ENCODE measurements around the gene TCP11L2.
"Not testable (repeated sequence)": the region's sequence is repeated elsewhere in the genome, so short reads cannot be mapped to it uniquely, and the experiment has no call there.

The TCP11L2 gene

DNA sequence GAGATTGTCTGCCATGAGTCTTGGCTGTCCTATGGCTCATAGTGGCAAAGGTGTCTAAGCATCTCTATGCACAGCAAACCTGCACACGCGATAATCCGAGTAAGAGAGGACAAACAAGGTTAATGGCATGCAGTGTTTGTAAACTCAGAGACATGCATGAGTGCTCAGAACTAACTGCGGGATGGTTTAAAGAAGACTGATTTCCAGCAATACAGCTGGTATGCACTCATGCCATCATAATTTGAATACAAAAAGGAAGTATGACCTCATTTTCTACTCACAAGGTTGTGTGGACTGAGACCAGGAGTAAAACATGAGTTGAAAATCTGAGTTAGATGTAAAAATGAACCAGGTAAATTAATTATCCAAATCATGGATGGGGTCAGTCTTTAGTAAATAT, 16.6 kb upstream of the TCP11L2 start:
- TF ChIP-seq, protein P1, sequence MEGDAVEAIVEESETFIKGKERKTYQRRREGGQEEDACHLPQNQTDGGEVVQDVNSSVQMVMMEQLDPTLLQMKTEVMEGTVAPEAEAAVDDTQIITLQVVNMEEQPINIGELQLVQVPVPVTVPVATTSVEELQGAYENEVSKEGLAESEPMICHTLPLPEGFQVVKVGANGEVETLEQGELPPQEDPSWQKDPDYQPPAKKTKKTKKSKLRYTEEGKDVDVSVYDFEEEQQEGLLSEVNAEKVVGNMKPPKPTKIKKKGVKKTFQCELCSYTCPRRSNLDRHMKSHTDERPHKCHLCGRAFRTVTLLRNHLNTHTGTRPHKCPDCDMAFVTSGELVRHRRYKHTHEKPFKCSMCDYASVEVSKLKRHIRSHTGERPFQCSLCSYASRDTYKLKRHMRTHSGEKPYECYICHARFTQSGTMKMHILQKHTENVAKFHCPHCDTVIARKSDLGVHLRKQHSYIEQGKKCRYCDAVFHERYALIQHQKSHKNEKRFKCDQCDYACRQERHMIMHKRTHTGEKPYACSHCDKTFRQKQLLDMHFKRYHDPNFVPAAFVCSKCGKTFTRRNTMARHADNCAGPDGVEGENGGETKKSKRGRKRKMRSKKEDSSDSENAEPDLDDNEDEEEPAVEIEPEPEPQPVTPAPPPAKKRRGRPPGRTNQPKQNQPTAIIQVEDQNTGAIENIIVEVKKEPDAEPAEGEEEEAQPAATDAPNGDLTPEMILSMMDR (conservative IDR thresholded peaks at IDR 0.05): no peak
- no peak overlapping the region; the same call in 1 of the 2 replicates for H3K27ac ChIP-seq

DNA sequence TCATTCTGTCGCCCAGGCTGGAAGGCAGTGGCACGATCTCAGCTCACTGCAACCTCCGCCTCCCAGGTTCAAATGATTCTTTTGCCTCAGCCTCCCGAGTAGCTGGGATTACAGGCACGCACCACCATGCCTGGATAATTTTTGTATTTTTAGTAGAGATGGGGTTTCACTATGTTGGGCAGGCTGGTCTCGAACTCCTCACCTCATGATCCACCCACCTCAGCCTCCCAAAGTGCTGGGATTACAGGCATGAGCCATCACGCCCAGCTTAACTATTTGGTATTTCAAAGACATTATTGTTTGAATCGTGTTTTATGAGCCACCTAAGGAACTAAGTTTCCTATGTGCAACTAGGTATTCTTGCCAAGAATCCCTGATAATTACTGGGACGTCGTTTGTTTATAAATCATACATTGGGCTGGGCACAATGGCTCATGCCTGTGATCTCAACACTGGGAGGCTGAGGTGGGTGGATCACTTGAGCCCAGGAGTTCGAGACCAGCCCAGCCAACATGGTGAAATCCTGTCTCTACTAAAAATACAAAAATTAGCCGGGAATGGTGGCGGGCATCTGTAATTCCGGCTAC, 15.9 kb upstream of the TCP11L2 start:
- H3K27ac ChIP-seq: not testable (repeated sequence)

DNA sequence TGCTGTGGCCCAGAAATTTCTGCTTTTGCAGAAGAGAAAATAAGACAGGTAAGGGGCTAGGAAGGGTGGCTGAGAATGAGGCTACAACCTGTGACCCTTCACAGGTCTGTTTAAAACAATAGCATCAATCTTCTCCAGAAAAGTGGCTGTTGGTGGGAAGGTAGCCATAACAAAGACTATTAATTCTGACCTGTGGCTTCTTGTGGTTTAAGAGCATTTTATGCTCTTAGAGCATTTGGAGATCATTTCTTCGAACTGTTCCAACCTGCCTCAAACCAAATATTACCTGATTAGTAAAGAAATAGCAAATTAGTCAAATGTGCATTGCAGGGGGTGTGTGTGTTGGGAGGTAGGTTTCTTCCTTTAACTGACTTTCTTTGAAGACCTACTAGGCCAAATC, 15.2 kb upstream of the TCP11L2 start:
- no peak overlapping the region for H3K27ac ChIP-seq
- TF ChIP-seq, protein P1 (conservative IDR thresholded peaks at IDR 0.05): no peak

DNA sequence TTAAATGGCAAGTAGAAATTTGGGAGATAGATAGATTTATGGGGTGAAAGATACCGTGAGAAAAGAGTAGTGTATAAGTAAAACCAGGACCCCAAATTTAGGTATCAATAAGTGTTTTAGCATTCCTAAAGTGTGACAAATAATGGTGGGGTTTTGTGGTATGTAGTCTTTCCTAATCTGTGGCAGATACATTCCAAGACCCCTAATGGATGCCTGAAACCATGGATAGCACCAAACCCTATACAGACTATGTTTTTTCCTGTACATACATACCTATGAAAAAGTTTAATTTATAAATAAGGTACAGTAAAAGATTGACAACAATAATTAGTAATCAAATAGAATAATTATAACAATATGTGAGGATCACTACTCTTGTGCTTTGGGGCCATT, 14.4 kb upstream of the TCP11L2 start:
- no peak overlapping the region for H3K27ac ChIP-seq
- TF ChIP-seq, protein P1 (conservative IDR thresholded peaks at IDR 0.05): no peak

DNA sequence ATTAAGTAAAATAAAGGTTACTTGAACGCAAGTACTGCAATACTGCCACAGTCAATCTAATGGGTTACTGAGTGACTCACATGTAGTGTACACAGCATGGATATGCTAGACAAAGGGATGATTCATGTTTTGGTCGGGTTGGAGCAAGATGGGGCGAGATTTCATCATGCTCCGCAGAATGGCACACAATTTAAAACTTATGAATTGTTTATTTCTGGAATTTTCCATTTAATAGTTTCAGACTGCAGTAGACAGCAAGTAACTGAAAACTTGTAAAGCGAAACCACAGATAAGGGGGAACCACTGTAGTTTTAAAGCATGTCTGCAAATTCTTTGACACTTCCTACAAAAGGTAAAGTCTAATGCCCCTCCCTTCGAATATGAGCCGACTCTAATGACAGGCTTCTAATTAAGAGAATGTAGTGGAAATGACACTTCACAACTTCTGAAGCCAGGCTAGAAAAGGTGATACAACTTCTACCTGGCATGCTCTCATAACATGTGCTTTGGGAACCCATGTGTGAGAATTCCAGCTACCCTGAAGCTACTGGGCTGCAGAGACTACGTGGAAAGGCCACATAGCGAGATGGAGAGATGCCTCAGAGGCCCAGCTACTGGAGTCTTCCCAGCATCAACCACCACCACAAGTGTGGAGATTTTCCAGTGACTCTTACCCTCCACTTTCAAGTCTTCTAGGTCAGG, 13.9 kb upstream of the TCP11L2 start:
- TF ChIP-seq, protein P1 (conservative IDR thresholded peaks at IDR 0.05): no peak
- no peak overlapping the region for H3K27ac ChIP-seq

DNA sequence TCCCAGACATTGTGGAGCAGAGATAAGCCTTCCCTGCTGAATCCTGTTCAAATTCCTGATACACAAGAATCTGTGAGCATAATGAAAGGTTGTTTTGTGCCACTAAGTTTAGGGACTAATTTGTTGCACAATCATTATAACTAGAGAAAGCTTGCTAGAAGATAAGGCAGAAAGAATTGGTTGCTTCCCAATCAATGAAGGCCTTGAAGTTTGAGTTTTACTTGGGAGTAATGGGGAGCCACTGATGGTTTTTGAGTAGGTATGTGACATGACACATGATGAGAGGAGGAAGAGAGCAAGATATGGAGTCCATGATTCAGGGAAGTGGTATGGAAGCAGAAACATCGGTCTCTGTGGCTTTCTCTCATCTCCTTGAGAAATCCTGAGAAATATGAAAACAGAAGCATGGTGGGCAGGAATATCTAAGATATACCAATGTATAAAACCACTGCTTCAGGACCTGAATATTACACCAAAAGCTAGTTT, 13.3 kb upstream of the TCP11L2 start:
- H3K27ac ChIP-seq: no peak overlapping the region
- TF ChIP-seq, protein P1 (conservative IDR thresholded peaks at IDR 0.05): no peak

DNA sequence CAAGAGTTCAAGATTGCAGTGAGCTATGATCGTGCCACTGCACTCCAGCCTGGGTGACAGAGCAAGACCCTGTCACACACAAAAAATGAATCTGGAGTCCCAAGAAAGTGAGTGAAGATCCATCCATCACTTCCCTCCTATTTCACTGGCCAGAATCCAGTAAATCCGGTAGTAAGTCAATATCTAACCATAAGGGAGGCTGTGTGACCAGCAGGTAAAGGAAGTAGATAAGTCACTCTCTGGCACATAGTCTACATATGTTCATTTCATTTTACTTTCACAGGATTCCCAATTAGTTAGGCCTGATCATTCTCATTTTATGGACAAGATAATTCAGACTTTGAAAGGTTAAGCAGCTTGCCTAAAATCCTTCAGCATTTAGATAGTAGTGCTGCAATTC, 11.9 kb upstream of the TCP11L2 start:
- TF ChIP-seq, protein P1 (conservative IDR thresholded peaks at IDR 0.05): no peak
- peak overlapping the region; percentile 5; the same call in 1 of the 2 replicates for H3K27ac ChIP-seq

DNA sequence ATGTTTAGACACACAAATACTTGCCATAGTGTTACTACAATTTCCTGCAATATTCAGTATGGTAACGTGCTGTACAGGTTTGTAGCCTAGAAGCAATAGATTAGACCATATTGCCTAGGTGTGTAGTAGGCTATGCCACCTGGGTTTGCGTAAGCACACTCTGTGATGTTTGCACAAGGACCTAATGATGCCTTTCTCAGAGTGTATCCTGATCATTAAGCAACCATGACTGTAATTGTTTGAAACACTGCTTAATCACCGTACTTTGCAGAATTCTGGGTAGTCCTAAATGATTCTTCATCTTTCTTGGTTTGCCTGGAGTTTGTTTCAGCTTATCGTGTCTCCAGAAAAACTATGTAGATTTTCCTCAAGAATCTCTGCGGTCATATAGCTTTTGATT, 11.2 kb upstream of the TCP11L2 start:
- H3K27ac ChIP-seq: peak overlapping the region; percentile 5; the same call in 1 of the 2 replicates
- TF ChIP-seq, protein P1 (conservative IDR thresholded peaks at IDR 0.05): no peak
